ENCODE data around the gene CCDC57. TPM values are rescaled to one million over a fixed set of nuclear protein-coding genes. Genes with fewer than 3 reads are reported as not detected.

The CCDC57 gene
- polyA plus RNA-seq, 1 donor = 31.7 TPM

GRCh38 chr17:82127315-82127595 is 85.4 kb downstream of the CCDC57 start:
- DNase-seq (ENCODE audit: low read depth) = no peak

- DNase-seq (ENCODE audit: low read depth) = no peak
Measured at GRCh38 chr17:82126556-82127314, 85.9 kb downstream of the CCDC57 start.

DNA sequence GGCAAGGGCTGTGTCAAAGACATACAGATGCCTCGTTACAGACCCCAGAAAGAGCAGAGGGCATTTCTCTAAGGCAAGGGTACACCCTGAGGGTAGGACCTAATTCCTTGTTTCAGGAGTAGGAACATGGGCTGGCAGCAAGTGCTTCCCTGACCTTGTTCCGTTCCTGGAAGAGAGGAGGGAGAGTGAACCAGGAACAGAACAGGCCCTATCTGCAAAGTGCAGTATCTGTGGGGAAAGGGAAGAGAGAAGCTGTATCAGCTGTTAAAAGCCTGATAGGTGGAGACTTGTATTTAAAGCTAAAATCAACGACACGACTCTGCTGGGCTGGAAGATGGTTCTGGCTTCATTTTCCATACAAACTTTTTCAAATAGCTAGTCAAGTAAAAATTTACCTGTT is 88.5 kb downstream of the CCDC57 start:
- DNase-seq (ENCODE audit: low read depth) = no peak

- DNase-seq (ENCODE audit: low read depth) = no peak
Measured at GRCh38 chr17:82121660-82122629, 90.7 kb downstream of the CCDC57 start.

GRCh38 chr17:82121246-82121645 is 91.4 kb downstream of the CCDC57 start:
- DNase-seq (ENCODE audit: low read depth) = no peak

GRCh38 chr17:82120148-82120547 is 92.5 kb downstream of the CCDC57 start:
- DNase-seq (ENCODE audit: low read depth) = no peak

DNA sequence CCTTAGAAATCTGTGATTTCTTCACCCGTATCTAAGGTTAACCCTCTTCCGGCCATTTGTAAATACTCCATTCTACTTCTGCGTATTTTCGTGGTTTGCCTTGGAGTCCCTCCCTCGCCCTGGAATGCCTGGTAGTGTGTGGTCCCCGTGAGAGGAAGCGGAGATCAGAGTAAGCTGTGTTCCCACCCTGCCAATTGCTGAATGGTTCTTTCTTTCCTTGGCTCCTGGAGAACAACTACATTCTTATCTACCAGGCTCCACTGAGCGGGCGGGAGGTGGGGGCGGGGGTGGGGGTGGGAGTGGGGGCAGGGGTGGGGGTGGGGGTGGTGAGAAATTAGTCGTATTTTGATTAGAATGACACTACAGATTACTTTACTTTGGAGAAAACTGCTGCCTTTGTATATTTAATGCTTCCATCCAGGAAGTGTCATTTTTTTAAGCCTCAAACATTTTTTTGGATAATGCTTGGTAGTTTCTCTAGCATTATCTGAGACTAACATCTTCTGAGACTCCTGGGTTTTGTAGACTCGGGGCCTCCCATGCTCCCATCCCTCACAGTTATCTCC is 93.7 kb downstream of the CCDC57 start:
- no peak for DNase-seq (ENCODE audit: low read depth)

GRCh38 chr17:82118168-82118814 is 94.4 kb downstream of the CCDC57 start:
- no peak for DNase-seq (ENCODE audit: low read depth)

DNA sequence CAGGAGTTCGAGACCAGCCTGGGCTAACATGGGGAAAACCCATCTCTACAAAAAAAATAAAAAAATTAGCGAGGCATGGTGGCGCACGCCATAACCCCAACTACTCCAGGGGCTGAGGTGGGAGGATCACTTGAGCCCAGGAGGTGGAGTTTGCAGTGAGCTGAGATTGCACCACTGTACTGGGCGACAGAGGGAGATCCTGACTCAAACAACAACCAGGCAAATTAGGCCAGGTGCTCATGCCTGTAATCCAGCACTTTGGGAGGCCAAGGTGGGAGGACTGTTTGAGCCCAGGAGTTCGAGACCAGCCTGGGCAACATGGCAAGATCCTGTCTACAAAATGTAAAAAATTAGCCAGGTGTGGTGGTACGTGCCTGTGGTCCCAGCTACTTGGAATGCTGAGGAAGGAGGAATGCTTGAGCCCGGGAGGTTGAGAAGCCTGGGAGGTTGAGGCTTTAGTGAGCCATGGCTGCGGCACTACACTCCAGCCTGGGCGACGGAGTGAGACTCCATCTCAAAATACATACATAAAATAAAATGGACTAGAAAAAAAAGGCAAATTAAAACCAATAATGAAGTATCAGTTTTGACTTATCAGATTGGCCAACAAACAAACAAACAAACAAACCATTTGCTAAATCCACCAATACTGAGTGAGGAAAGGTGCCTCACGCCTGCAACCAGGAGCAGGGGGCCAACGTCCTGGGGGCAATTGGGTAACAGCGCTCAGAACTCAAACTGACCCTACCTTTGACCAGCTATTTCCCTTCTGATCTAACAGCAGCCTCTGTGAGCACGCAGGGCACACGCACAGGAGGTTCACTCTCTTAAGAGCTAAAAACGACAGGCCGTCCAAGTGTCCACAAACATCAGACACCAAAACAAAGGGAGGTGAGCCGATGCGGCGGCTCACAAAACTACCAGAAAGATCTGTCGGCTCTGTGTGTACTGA is 95.2 kb downstream of the CCDC57 start:
- no peak for DNase-seq (ENCODE audit: low read depth)

DNA sequence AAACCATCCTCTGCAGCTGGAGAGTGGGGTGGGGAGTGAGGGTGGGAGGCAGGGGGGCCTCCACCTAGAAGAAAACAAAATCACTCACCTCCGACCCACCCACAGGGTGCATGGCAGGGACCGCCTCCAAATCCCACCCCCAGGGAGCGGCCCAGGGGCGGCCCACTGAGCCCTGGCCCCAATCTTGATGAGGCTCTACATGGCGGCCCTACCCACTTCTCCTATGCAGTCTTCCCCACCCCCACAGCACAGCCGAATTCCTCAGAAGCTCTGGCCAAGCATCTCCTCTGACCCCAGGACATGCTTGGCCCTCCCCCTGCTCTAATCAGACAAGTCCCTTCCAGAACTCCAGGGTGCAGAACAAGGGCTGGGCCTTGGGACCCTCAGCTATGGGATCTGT is 96.4 kb downstream of the CCDC57 start:
- DNase-seq (ENCODE audit: low read depth) = no peak

DNA sequence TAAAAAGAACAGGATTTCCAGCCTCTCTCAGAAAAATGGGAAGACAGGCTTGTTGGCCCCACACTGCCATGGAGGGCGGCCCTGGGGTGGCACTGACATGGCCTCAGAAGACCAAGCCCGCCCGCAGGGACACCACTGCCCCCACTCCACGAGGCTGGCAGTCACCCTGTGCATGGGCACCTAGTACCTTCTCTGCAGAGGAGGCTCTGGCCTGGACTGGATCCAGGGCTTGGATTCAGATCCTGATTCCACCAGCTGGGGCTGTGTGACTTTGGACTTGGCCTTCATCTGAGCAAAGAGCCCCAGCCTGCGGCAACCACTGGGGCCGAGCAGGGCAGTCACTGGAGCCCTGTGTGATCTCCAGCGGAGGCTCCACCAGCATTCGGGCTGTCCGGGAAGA is 97.8 kb downstream of the CCDC57 start:
- no peak for DNase-seq (ENCODE audit: low read depth)

DNA sequence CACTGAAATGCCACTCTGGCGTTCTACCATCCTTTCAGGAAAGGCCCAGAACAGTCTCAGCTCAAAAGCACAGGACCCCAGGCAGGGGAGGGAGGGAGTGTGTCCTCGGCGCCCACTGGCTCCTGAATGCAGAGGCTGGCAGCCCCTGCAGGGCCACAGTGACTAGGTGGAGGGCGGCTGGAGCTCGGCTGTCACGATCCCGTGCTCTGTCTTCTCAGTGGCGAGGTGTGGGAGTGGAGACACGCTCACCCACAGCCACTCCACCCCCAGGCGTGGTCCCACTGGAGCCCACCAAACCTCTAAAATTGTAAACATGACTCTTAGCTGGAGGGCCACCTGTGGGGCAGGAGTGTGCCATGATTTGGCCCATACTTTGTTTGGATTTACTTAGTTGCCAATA is 98.2 kb downstream of the CCDC57 start:
- no peak for DNase-seq (ENCODE audit: low read depth)

DNA sequence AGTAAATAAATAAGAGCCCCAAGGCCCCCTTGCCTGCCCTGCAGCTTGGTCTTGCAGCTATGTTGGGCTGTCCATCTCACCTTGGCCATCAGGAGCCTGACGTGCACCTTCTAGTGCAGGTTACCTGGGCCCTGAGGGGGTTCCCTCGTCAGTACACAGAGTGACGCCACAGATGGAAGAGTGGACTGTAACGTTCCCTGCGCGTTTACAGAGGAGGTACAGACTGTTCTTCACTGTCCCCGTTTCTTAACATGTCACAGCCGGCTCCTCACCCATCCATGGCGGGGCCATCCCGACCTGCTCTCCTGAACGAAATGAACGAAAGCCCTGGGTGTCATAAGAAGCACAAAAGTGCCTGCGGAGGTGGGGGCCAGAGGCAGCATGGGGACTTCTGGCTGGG is 98.7 kb downstream of the CCDC57 start:
- DNase-seq (ENCODE audit: low read depth) = no peak

GRCh38 chr17:82113422-82113821 is 99.2 kb downstream of the CCDC57 start:
- DNase-seq (ENCODE audit: low read depth) = no peak

GRCh38 chr17:82112914-82113311 is 99.7 kb downstream of the CCDC57 start:
- DNase-seq (ENCODE audit: low read depth) = no peak

- DNase-seq (ENCODE audit: low read depth) = no peak
Measured at GRCh38 chr17:82112181-82112913, 100.3 kb downstream of the CCDC57 start.

DNA sequence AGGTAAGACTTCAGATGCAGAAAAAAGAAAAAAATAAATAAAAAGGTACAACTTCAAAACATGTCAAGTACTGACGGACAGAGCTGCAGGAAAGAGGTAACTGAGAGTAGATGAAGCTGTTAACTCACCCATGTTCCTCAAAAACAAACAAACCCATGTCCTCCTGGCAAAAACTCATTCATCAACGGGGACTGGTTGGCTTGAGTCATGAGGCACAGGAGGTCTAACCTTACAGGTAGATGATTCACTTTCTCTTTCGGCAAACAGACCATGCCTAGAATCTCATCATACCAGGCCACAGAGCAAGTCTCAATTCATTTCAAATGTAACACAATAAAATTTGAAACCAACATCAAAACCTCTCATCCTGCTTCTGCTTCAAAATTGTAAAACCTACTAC is 102.3 kb downstream of the CCDC57 start:
- DNase-seq (ENCODE audit: low read depth) = no peak

GRCh38 chr17:82108961-82109475 is 103.6 kb downstream of the CCDC57 start:
- DNase-seq (ENCODE audit: low read depth) = no peak

GRCh38 chr17:82108496-82108945 is 104.1 kb downstream of the CCDC57 start:
- DNase-seq (ENCODE audit: low read depth) = no peak

GRCh38 chr17:82108038-82108437 is 104.6 kb downstream of the CCDC57 start:
- no peak for DNase-seq (ENCODE audit: low read depth)

Measured in forelimb muscle (tissue), 1 donor.